Measurements from ENCODE around the gene CABLES2.

DNA sequence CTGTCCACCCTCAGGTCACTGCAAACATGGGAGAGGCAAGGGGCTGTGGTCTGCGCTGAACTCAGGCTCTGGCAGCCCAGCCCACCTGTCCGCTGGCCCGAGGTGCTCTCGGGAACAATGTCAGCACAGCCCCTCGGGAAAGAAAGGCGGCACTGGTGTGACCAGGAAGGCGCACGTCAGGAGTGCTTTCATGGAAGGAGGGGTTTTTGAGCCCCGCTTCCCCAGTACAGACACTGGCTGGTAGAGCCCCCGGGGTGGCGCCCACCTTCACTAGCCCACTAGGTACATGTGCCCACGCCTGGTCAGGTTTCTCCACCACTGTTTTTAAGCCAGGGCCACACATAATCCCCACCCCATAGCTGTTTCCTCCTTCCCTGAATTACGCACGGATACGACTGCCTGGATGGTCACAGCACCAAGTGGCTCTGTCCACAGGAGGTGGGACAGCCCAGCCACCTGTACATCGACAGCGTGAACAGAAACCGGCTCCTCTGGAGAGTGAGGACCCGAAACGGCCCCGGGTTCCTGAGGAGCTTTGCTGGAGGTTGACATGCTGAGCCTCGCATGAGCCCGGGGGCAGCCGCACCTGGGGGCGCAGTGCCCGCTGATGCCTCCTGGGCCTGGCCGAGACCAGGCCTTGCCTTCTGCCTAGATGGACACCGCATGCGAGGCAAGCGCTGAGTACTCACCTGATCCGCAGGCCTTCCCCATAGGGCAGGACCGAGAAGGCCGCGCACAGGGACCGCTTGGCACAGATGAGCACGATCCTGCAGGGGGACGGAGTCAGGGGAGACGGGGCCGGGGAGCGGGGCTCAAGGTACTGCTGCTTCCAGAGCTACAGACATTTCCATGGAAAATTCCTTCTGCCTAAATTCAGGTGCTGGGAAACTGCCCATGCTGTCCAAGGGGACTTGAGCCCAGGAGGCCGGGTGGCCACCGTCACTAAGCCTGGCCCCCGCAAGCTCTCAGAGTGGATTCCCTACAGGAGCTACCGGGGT lies 12.5 kb downstream of the CABLES2 start:
- TF ChIP-seq, protein P1, sequence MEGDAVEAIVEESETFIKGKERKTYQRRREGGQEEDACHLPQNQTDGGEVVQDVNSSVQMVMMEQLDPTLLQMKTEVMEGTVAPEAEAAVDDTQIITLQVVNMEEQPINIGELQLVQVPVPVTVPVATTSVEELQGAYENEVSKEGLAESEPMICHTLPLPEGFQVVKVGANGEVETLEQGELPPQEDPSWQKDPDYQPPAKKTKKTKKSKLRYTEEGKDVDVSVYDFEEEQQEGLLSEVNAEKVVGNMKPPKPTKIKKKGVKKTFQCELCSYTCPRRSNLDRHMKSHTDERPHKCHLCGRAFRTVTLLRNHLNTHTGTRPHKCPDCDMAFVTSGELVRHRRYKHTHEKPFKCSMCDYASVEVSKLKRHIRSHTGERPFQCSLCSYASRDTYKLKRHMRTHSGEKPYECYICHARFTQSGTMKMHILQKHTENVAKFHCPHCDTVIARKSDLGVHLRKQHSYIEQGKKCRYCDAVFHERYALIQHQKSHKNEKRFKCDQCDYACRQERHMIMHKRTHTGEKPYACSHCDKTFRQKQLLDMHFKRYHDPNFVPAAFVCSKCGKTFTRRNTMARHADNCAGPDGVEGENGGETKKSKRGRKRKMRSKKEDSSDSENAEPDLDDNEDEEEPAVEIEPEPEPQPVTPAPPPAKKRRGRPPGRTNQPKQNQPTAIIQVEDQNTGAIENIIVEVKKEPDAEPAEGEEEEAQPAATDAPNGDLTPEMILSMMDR (conservative IDR thresholded peaks at IDR 0.05 in 1 of 2, IDR thresholded peaks at IDR 0.05 in 1 of 2; ENCODE audit: extremely low read depth in 1 of 2, insufficient read depth in 1 of 2, low read depth in 1 of 2, low read length in 2 of 2) = no peak
- TF ChIP-seq EZH2 (IDR thresholded peaks at IDR 0.05; ENCODE audit: borderline replicate concordance, low read length) = no peak
